Mesenchymal stem cell (in vitro differentiated cells and primary cell): Measurements from ENCODE around the gene TTLL10.

Experiments used
- DNase-seq: peaks from one replicate; pipeline ENCODE4 v3.0.0-alpha.2; 2013
- H2AFZ ChIP-seq: one replicate; pipeline ENCODE4 v1.6.1; 2013; ENCODE audit warnings: low read depth, mild to moderate bottlenecking, control low read depth, inconsistent platforms, low read length, moderate library complexity
- H2AK5ac ChIP-seq: 2 replicates; pipeline ENCODE4 v1.6.1; 2013; ENCODE audit warnings: low read length, moderate library complexity, mild to moderate bottlenecking, inconsistent platforms; ENCODE audit not compliant: severe bottlenecking
- H2BK120ac ChIP-seq: one replicate; pipeline ENCODE4 v1.6.1; 2013; ENCODE audit warnings: low read depth, mild to moderate bottlenecking, inconsistent platforms, low read length, moderate library complexity
- H2BK12ac ChIP-seq, 2 experiments: one replicate each; pipeline ENCODE4 v1.6.1; 2013; ENCODE audit warnings: inconsistent platforms in 2 of 2, low read length in 2 of 2, mild to moderate bottlenecking in 2 of 2, moderate library complexity in 2 of 2, control low read depth in 1 of 2
- H2BK15ac ChIP-seq: one replicate; pipeline ENCODE4 v1.6.1; 2013; ENCODE audit warnings: mild to moderate bottlenecking, low read depth, inconsistent platforms; ENCODE audit not compliant: poor library complexity, severe bottlenecking
- H2BK5ac ChIP-seq: 2 replicates; pipeline ENCODE4 v1.6.1; 2013; ENCODE audit warnings: low read depth, mild to moderate bottlenecking, low read length, control low read depth, inconsistent platforms; ENCODE audit not compliant: poor library complexity, severe bottlenecking
- H3K14ac ChIP-seq, 2 experiments: one replicate each; pipeline ENCODE4 v1.6.1; 2013; ENCODE audit warnings: inconsistent platforms in 2 of 2, low read length in 2 of 2, control low read depth in 1 of 2, mild to moderate bottlenecking in 1 of 2, moderate library complexity in 1 of 2
- H3K18ac ChIP-seq, 2 experiments: one replicate each; pipeline ENCODE4 v1.6.1; 2013; ENCODE audit warnings: inconsistent platforms in 2 of 2, low read length in 2 of 2, control low read depth in 1 of 2, low read depth in 1 of 2, mild to moderate bottlenecking in 1 of 2
- H3K23ac ChIP-seq, 2 experiments: one replicate each; pipeline ENCODE4 v1.6.1; 2013; ENCODE audit warnings: inconsistent platforms in 2 of 2, low read length in 2 of 2, mild to moderate bottlenecking in 2 of 2, moderate library complexity in 2 of 2, control low read depth in 1 of 2
- H3K27ac ChIP-seq: 2 replicates; pipeline ENCODE4 v1.5.1; 2013; ENCODE audit warnings: mild to moderate bottlenecking, moderate library complexity, low read length, control low read depth, inconsistent platforms; ENCODE audit not compliant: poor library complexity, severe bottlenecking
- H3K27me3 ChIP-seq, 2 experiments: 2 replicates each; pipeline versions ENCODE4 v1.6.1 to v1.7.0; 2013; ENCODE audit warnings: low read length in 2 of 2, mild to moderate bottlenecking in 2 of 2, moderate library complexity in 2 of 2, control low read depth in 1 of 2, inconsistent platforms in 1 of 2; ENCODE audit not compliant: control insufficient read depth in 1 of 2, insufficient read depth in 1 of 2
- H3K36me3 ChIP-seq, 2 experiments: 2 replicates each; pipeline versions ENCODE4 v1.6.1 to v1.7.0; 2013; ENCODE audit warnings: low read length in 2 of 2, control low read depth in 1 of 2, inconsistent platforms in 1 of 2, low read depth in 1 of 2, mild to moderate bottlenecking in 1 of 2; ENCODE audit not compliant: insufficient read depth in 2 of 2, control insufficient read depth in 1 of 2
- H3K4ac ChIP-seq, 2 experiments: one replicate each; pipeline ENCODE4 v1.6.1; 2013; ENCODE audit warnings: inconsistent platforms in 2 of 2, low read length in 2 of 2, mild to moderate bottlenecking in 2 of 2, moderate library complexity in 2 of 2, control low read depth in 1 of 2, low read depth in 1 of 2
- H3K4me1 ChIP-seq: 2 replicates; pipeline ENCODE4 v1.6.1; 2013; ENCODE audit warnings: low read depth, low read length, control low read depth; ENCODE audit not compliant: control insufficient read depth, insufficient read depth
- H3K4me2 ChIP-seq: 2 replicates; pipeline ENCODE4 v1.6.1; 2013; ENCODE audit warnings: low read length, mild to moderate bottlenecking, inconsistent platforms; ENCODE audit not compliant: poor library complexity, severe bottlenecking
- H3K4me3 ChIP-seq, 2 experiments: 2 replicates each; pipeline versions ENCODE4 v1.5.1 to v1.7.0; 2013; ENCODE audit warnings: low read length in 2 of 2, mild to moderate bottlenecking in 2 of 2, control low read depth in 1 of 2, low read depth in 1 of 2; ENCODE audit not compliant: insufficient read depth in 1 of 2
- H3K79me1 ChIP-seq: replicated peaks from 2 replicates; pipeline ENCODE4 v1.6.1; 2013; ENCODE audit warnings: mild to moderate bottlenecking, control low read depth, low read length, inconsistent platforms; ENCODE audit not compliant: poor library complexity, severe bottlenecking
- H3K9ac ChIP-seq: 2 replicates; pipeline ENCODE4 v1.7.0; 2013; ENCODE audit warnings: mild to moderate bottlenecking, low read length, moderate library complexity
- H3K9me3 ChIP-seq: 2 replicates; pipeline ENCODE4 v1.7.0; 2013; ENCODE audit warnings: mild to moderate bottlenecking, low read length; ENCODE audit not compliant: control insufficient read depth
- H4K8ac ChIP-seq: one replicate; pipeline ENCODE4 v1.6.1; 2013; ENCODE audit warnings: inconsistent platforms, mild to moderate bottlenecking, low read length, moderate library complexity
- H4K91ac ChIP-seq: one replicate; pipeline ENCODE4 v1.6.1; 2013; ENCODE audit warnings: mild to moderate bottlenecking, low read length, inconsistent platforms
- WGBS: methylation state at CpG from one replicate; pipeline ENCODE4 v1.1.7; 2013; ENCODE audit warnings: mixed read lengths; 5-methylcytosine and 5-hydroxymethylcytosine counted together

TTLL10 gene

GRCh38 chr1:1179983-1180861 is 6.5 kb downstream of the TTLL10 start:
- H3K36me3 ChIP-seq: peaks cover 0 to 7% of the 10 kb centered on the region in 2 experiments
- no peak overlapping the region for H2BK5ac ChIP-seq
- no peak overlapping the region for H2BK12ac ChIP-seq
- H4K8ac ChIP-seq: no peak overlapping the region
- H3K79me1 ChIP-seq: no peaks in the 10 kb centered on the region
- peaks cover 51% of the 10 kb centered on the region for H3K4me1 ChIP-seq
- no peak overlapping the region for H3K27ac ChIP-seq
- H2AFZ ChIP-seq: no peak overlapping the region
- H2AK5ac ChIP-seq: no peak overlapping the region
- H3K4ac ChIP-seq: no peak overlapping the region
- H3K4me3 ChIP-seq: no peak overlapping the region
- H3K9ac ChIP-seq: no peak overlapping the region
- no peak overlapping the region for H2BK120ac ChIP-seq
- no peak overlapping the region for H3K23ac ChIP-seq
- H3K18ac ChIP-seq: no peak overlapping the region
- 83% methylated on average over 44 of the region's 51 CpGs for WGBS
- H4K91ac ChIP-seq: no peak overlapping the region
- no peak for DNase-seq
- no peak overlapping the region for H3K4me2 ChIP-seq
- peak overlapping the region; percentile 15 for H2BK15ac ChIP-seq
- H3K14ac ChIP-seq: no peak overlapping the region
- peaks cover 21 to 76% of the 10 kb centered on the region in 2 experiments for H3K27me3 ChIP-seq
- H3K9me3 ChIP-seq: no peaks in the 10 kb centered on the region

- Histone ChIP-seq H2BK120ac (no peak overlapping the region), H3K23ac (no peak overlapping the region), H3K4ac (no peak overlapping the region), H3K79me1 (no peaks in the 10 kb centered on the region), H3K27ac (no peak overlapping the region), H4K91ac (peak overlapping the region; percentile 35), H3K27me3 (peaks cover 17 to 65% of the 10 kb centered on the region in 2 experiments), H3K4me2 (no peak overlapping the region), H2AK5ac (peak overlapping the region; percentile 33), H3K4me3 (no peak overlapping the region), H2BK12ac (no peak overlapping the region), H2BK15ac (no peak overlapping the region), H3K14ac (no peak overlapping the region), H2BK5ac (no peak overlapping the region), H3K9ac (no peak overlapping the region), H2AFZ (no peak overlapping the region), H3K4me1 (peaks cover 47% of the 10 kb centered on the region), H4K8ac (no peak overlapping the region), H3K36me3 (peaks cover 0 to 4% of the 10 kb centered on the region in 2 experiments), H3K9me3 (no peaks in the 10 kb centered on the region), H3K18ac (no peak overlapping the region)
- no peak for DNase-seq
- 88% methylated on average over 26 of the region's 26 CpGs for WGBS
These were observed 7.7 kb downstream of the TTLL10 start for GRCh38 chr1:1181129-1181937.

- no peak overlapping the region for H4K91ac ChIP-seq
- H3K18ac ChIP-seq: no peak overlapping the region
- H3K27ac ChIP-seq: no peak overlapping the region
- H3K4ac ChIP-seq: no peak overlapping the region
- no peak overlapping the region for H2BK120ac ChIP-seq
- no peak overlapping the region for H3K23ac ChIP-seq
- H2AK5ac ChIP-seq: no peak overlapping the region
- H4K8ac ChIP-seq: no peak overlapping the region
- WGBS: 89% methylated on average over 21 of the region's 21 CpGs
- no peaks in the 10 kb centered on the region for H3K79me1 ChIP-seq
- no peak overlapping the region for H3K9ac ChIP-seq
- H2AFZ ChIP-seq: no peak overlapping the region
- no peak overlapping the region for H3K4me2 ChIP-seq
- peaks cover 42% of the 10 kb centered on the region for H3K4me1 ChIP-seq
- H3K36me3 ChIP-seq: peaks cover 0 to 4% of the 10 kb centered on the region in 2 experiments
- no peaks in the 10 kb centered on the region for H3K9me3 ChIP-seq
- no peak overlapping the region for H2BK15ac ChIP-seq
- H3K4me3 ChIP-seq: no peak overlapping the region
- H2BK5ac ChIP-seq: no peak overlapping the region
- no peak overlapping the region for H2BK12ac ChIP-seq
- no peak overlapping the region for H3K14ac ChIP-seq
- H3K27me3 ChIP-seq: peaks cover 10 to 59% of the 10 kb centered on the region in 2 experiments
- DNase-seq: no peak
These were observed 8.3 kb downstream of the TTLL10 start for GRCh38 chr1:1181938-1182410.
